Mesendoderm (in vitro differentiated cells): ENCODE results near the gene TMEM132D.

ENCODE experiments used
- DNase-seq: peaks from one replicate; pipeline ENCODE4 v3.0.0; 2013
- H2AK5ac ChIP-seq: 2 replicates; pipeline ENCODE4 v1.6.1; 2013; ENCODE audit warnings: low read length, inconsistent platforms
- H2BK120ac ChIP-seq: 2 replicates; pipeline ENCODE4 v1.6.1; 2013; ENCODE audit warnings: low read depth, mild to moderate bottlenecking, low read length, moderate library complexity, mixed read lengths
- H2BK15ac ChIP-seq: replicated peaks from 2 replicates; pipeline ENCODE4 v1.6.1; 2013; ENCODE audit warnings: low read depth, mild to moderate bottlenecking, moderate library complexity
- H2BK5ac ChIP-seq: 2 replicates; pipeline ENCODE4 v1.6.1; 2013; ENCODE audit warnings: low read length, inconsistent platforms
- H3K18ac ChIP-seq: 2 replicates; pipeline ENCODE4 v1.6.1; 2013; ENCODE audit warnings: mild to moderate bottlenecking, low read length, mixed read lengths
- H3K23ac ChIP-seq: one replicate; pipeline ENCODE4 v1.6.1; 2013; ENCODE audit warnings: low read length
- H3K27ac ChIP-seq: 2 replicates; pipeline ENCODE4 v1.5.1; 2013; ENCODE audit warnings: low read depth, mild to moderate bottlenecking, inconsistent platforms, low read length, moderate library complexity
- H3K27me3 ChIP-seq: 2 replicates; pipeline ENCODE4 v1.6.1; 2013; ENCODE audit warnings: low read length, control low read depth, mild to moderate bottlenecking, inconsistent platforms; ENCODE audit not compliant: insufficient read depth, poor library complexity
- H3K36me3 ChIP-seq: 2 replicates; pipeline ENCODE4 v1.6.1; 2013; ENCODE audit warnings: low read length, inconsistent platforms; ENCODE audit not compliant: control insufficient read depth, insufficient read depth
- H3K4ac ChIP-seq: one replicate; pipeline ENCODE4 v1.6.1; 2013; ENCODE audit warnings: low read depth, mild to moderate bottlenecking, low read length, moderate library complexity
- H3K4me1 ChIP-seq: 2 replicates; pipeline ENCODE4 v1.6.1; 2013; ENCODE audit warnings: low read depth, low read length, inconsistent platforms; ENCODE audit not compliant: control insufficient read depth
- H3K4me2 ChIP-seq: 2 replicates; pipeline ENCODE4 v1.6.1; 2013; ENCODE audit warnings: low read length
- H3K4me3 ChIP-seq: 2 replicates; pipeline ENCODE4 v1.5.1; 2013; ENCODE audit warnings: mild to moderate bottlenecking, low read length
- H3K56ac ChIP-seq: one replicate; pipeline ENCODE4 v1.6.1; 2013; ENCODE audit warnings: low read length
- H3K79me1 ChIP-seq: 2 replicates; pipeline ENCODE4 v1.6.1; 2013; ENCODE audit warnings: low read length, inconsistent platforms
- H3K79me2 ChIP-seq: 2 replicates; pipeline ENCODE4 v1.6.1; 2013; ENCODE audit warnings: mild to moderate bottlenecking, low read length; ENCODE audit not compliant: control insufficient read depth, insufficient read depth
- H3K9ac ChIP-seq: 2 replicates; pipeline ENCODE4 v1.6.1; 2013; ENCODE audit warnings: low read length, inconsistent platforms
- H4K5ac ChIP-seq: one replicate; pipeline ENCODE4 v1.6.1; 2013; ENCODE audit warnings: low read length
- H4K8ac ChIP-seq: one replicate; pipeline ENCODE4 v1.6.1; 2013; ENCODE audit warnings: low read depth, mild to moderate bottlenecking, control low read depth, low read length, moderate library complexity
- WGBS: extraction: QIAGEN DNeasy Blood & Tissue Kit; methylation state at CpG from one replicate; pipeline ENCODE4 v1.1.7; 2013; ENCODE audit warnings: low lambda C conversion rate, missing lambda C conversion rate; ENCODE audit not compliant: insufficient coverage; ENCODE audit errors: extremely low coverage; 5-methylcytosine and 5-hydroxymethylcytosine counted together

Gene TMEM132D

DNA sequence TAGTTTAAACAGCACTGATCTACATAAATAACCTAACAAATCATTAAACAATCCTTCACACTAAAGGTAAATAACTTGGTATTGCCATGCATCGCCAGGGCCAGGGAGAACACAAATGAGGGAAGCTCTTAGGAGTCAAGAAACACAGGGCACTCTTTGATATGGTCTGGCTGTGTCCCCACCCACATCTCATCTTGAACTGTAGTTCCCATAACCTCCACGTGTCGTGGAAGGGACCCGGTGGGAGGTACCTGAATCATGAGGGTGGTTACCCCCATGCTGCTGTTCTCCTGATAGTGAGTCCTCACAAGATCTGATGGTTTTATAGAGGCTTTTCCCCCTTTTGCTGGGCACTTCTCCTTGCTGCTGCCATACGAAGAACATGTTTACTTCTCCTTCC lies 17.3 kb downstream of the TMEM132D start:
- H3K27me3 ChIP-seq = no peaks in the 10 kb centered on the region
- no peak overlapping the region for H3K56ac ChIP-seq
- no peaks in the 10 kb centered on the region for H3K36me3 ChIP-seq
- H3K4me1 ChIP-seq = peaks cover 3% of the 10 kb centered on the region
- no peak overlapping the region for H2AK5ac ChIP-seq
- no peaks in the 10 kb centered on the region for H3K79me2 ChIP-seq
- H3K18ac ChIP-seq = no peak overlapping the region
- H3K9ac ChIP-seq = no peak overlapping the region
- no peak overlapping the region for H2BK15ac ChIP-seq
- H4K5ac ChIP-seq = no peak overlapping the region
- H2BK5ac ChIP-seq = no peak overlapping the region
- H3K79me1 ChIP-seq = peaks cover 2% of the 10 kb centered on the region
- H4K8ac ChIP-seq = peak overlapping the region; percentile 66
- no peak overlapping the region for H3K27ac ChIP-seq
- no peak overlapping the region for H3K4me2 ChIP-seq
- WGBS = no CpG with 5 or more reads among the region's 5 CpGs
- no peak overlapping the region for H3K4ac ChIP-seq
- H3K23ac ChIP-seq = no peak overlapping the region
- H3K4me3 ChIP-seq = no peak overlapping the region
- H2BK120ac ChIP-seq = no peak overlapping the region
- peak; percentile 20 for DNase-seq

DNA sequence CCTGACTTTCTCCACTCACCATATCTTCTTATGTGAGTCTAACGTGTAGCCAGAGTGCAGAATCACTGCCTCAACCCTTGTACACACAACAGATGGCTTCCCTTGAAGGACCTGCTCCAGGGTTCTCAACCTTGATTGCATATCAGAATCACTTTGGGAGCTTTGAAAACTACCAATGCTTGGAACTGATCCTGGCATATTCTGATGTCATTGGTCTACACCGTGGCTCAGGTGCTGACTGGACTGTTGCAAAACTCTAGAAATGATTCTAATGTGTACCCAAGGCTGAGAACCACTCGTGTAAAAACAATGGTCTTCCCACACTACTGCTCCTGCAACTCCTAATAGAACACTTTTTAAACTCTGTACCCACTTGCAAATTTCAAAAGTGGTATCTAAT lies 18.5 kb downstream of the TMEM132D start:
- WGBS = no CpG with 5 or more reads among the region's 3 CpGs

DNA sequence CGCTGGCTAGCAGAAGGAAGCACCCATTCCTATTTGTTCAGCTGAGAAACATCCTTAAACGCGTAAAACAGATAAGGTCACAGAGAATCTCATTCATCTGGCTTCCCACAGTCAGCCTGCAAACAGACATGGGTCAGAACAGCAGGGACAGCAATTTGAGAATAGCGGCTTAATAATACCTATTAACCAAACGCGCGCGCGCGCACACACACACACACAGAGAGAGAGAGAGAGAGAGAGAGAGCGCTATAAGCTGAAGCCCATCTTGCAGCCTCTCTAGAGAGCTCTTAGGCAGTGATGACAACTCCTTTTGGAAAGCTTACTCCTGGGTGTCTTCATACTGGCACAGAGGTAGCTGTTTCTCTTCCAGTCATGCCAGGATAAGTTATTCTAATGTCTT lies 26.4 kb downstream of the TMEM132D start:
- H3K56ac ChIP-seq = no peak overlapping the region
- H2AK5ac ChIP-seq = no peak overlapping the region
- no peak overlapping the region for H2BK15ac ChIP-seq
- no peak overlapping the region for H3K27ac ChIP-seq
- no peak for DNase-seq
- H4K8ac ChIP-seq = no peak overlapping the region
- H3K9ac ChIP-seq = no peak overlapping the region
- no peak overlapping the region for H2BK5ac ChIP-seq
- no peak overlapping the region for H4K5ac ChIP-seq
- H3K36me3 ChIP-seq = no peaks in the 10 kb centered on the region
- no peaks in the 10 kb centered on the region for H3K27me3 ChIP-seq
- peak overlapping the region; percentile 22 for H3K18ac ChIP-seq
- no peak overlapping the region for H3K4me3 ChIP-seq
- H3K79me2 ChIP-seq = peaks cover 1% of the 10 kb centered on the region
- WGBS = no CpG with 5 or more reads among the region's 11 CpGs
- H3K4ac ChIP-seq = no peak overlapping the region
- H3K4me2 ChIP-seq = no peak overlapping the region
- no peak overlapping the region for H3K23ac ChIP-seq
- peaks cover 9% of the 10 kb centered on the region for H3K4me1 ChIP-seq
- H3K79me1 ChIP-seq = peaks cover 3% of the 10 kb centered on the region
- no peak overlapping the region for H2BK120ac ChIP-seq

More for the DNA sequence above, 18.5 kb downstream of the TMEM132D start:
- no peak overlapping the region for H3K4me2 ChIP-seq
- H2AK5ac ChIP-seq = no peak overlapping the region
- H3K18ac ChIP-seq = no peak overlapping the region
- H3K79me2 ChIP-seq = no peaks in the 10 kb centered on the region
- no peaks in the 10 kb centered on the region for H3K27me3 ChIP-seq
- H3K56ac ChIP-seq = no peak overlapping the region
- no peak overlapping the region for H3K4ac ChIP-seq
- no peak overlapping the region for H3K23ac ChIP-seq
- no peak overlapping the region for H2BK15ac ChIP-seq
- peaks cover 2% of the 10 kb centered on the region for H3K79me1 ChIP-seq
- no peak overlapping the region for H2BK120ac ChIP-seq
- H3K9ac ChIP-seq = no peak overlapping the region
- H3K27ac ChIP-seq = no peak overlapping the region
- no peak for DNase-seq
- H3K36me3 ChIP-seq = no peaks in the 10 kb centered on the region
- H3K4me1 ChIP-seq = peaks cover 3% of the 10 kb centered on the region
- no peak overlapping the region for H4K8ac ChIP-seq
- H4K5ac ChIP-seq = no peak overlapping the region
- H3K4me3 ChIP-seq = no peak overlapping the region
- no peak overlapping the region for H2BK5ac ChIP-seq

DNA sequence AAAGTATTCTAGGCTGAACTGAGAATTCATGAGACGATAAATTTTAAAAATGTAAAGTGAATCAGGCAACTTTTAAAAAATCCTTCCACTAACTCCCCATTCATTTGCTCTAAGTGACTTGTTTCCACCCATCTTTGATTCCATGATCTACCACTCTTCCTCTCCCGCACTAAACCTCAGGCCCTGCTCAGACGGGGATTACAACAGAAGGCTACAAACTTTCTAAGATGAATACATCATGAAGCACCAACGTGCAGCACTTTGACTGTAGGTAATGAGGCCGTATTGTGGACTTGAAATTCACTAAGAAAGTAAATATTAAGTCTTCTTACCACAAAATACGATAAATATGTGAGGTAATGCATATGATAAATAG lies 30.0 kb downstream of the TMEM132D start:
- H2BK120ac ChIP-seq = no peak overlapping the region
- H3K4me3 ChIP-seq = no peak overlapping the region
- H2BK5ac ChIP-seq = no peak overlapping the region
- no peak overlapping the region for H3K18ac ChIP-seq
- H3K56ac ChIP-seq = peak overlapping the region; percentile 50
- DNase-seq = no peak
- no peak overlapping the region for H4K5ac ChIP-seq
- no peak overlapping the region for H3K27ac ChIP-seq
- no peak overlapping the region for H3K4ac ChIP-seq
- no peaks in the 10 kb centered on the region for H3K27me3 ChIP-seq
- H3K9ac ChIP-seq = no peak overlapping the region
- no peaks in the 10 kb centered on the region for H3K36me3 ChIP-seq
- H3K79me2 ChIP-seq = peaks cover 1% of the 10 kb centered on the region
- peaks cover 2% of the 10 kb centered on the region for H3K79me1 ChIP-seq
- no peak overlapping the region for H4K8ac ChIP-seq
- no peak overlapping the region for H3K23ac ChIP-seq
- no CpG with 5 or more reads among the region's 6 CpGs for WGBS
- peaks cover 27% of the 10 kb centered on the region for H3K4me1 ChIP-seq
- H2AK5ac ChIP-seq = no peak overlapping the region
- H3K4me2 ChIP-seq = no peak overlapping the region
- H2BK15ac ChIP-seq = no peak overlapping the region

DNA sequence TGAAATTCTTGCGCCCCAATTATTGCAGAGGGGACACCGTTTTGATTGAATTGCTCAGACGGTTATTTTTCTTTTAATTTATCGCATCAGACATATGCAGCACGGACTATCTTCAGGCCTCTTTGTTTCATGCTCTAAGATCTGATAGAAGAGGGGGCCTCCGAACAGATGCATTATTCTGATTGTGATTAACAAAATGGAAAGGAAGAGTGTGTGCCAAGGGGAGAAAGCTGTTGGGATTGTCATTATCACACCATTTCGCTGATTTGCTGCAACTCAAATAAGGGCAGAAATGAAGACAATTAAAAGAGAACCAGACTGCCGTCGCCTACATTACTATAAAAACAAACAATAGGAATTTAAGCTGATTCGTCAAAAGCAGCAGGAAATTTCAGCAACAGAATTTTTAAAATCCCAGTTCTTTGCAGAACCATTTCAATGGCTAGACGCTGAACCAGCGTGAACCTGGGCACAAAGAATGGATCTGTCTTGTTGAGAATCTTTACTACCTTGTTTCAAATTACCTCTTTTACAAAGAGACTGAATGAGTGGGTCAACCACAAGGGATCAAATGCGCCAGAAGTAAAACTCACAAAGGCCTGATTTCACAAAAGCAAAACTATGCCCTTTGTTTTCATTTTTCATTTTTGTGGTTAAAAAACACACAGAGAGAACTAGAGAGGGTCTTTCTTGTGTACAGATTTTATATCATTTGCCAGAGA lies 30.6 kb downstream of the TMEM132D start:
- H2BK5ac ChIP-seq = no peak overlapping the region
- H3K36me3 ChIP-seq = no peaks in the 10 kb centered on the region
- no peak overlapping the region for H3K4ac ChIP-seq
- no peak overlapping the region for H4K5ac ChIP-seq
- H3K27me3 ChIP-seq = no peaks in the 10 kb centered on the region
- no peak overlapping the region for H4K8ac ChIP-seq
- H3K79me1 ChIP-seq = peaks cover 1% of the 10 kb centered on the region
- H3K23ac ChIP-seq = no peak overlapping the region
- H2AK5ac ChIP-seq = no peak overlapping the region
- no peak overlapping the region for H2BK15ac ChIP-seq
- H3K56ac ChIP-seq = no peak overlapping the region
- peaks cover 27% of the 10 kb centered on the region for H3K4me1 ChIP-seq
- H3K4me3 ChIP-seq = no peak overlapping the region
- H3K18ac ChIP-seq = peak overlapping the region; percentile 61
- no peak overlapping the region for H3K4me2 ChIP-seq
- H2BK120ac ChIP-seq = no peak overlapping the region
- peaks cover under 1% of the 10 kb centered on the region for H3K79me2 ChIP-seq
- WGBS = no CpG with 5 or more reads among the region's 13 CpGs
- H3K9ac ChIP-seq = no peak overlapping the region
- peak overlapping the region; percentile 51 for H3K27ac ChIP-seq
- peak; percentile 34 for DNase-seq
